Left lobe of liver (tissue), 2 donors: ENCODE results near the gene WFDC11. TPM values are rescaled to one million over a fixed set of nuclear protein-coding genes. Genes with fewer than 3 reads are reported as not detected.
A peak's percentile ranks its signal among the peaks of the same experiment; 100 is the strongest.

ENCODE experiments used
- ATAC-seq: fragments of 200-7000 bp; cut with Tn5 transposase; one replicate; pipeline ENCODE4 v1.9.1; 2020; ENCODE audit warnings: mild to moderate bottlenecking, moderate library complexity
- DNase-seq: peaks from one replicate; pipeline ENCODE4 v3.0.0-alpha.2; 2020; ENCODE audit warnings: low spot score
- total RNA-seq: library from RNA; stranded (reverse); gene quantifications from one replicate; pipeline ENCODE4 v1.2.1, GENCODE V29; 2021
- donor health status: DM: no; HTN: no; CAD: no; lungs with moderate emphysema.
- donor health status: DM: no; HTN: yes; CAD: no.

Gene WFDC11
- total RNA-seq, 1 donor from 2014 or later = not detected

DNA sequence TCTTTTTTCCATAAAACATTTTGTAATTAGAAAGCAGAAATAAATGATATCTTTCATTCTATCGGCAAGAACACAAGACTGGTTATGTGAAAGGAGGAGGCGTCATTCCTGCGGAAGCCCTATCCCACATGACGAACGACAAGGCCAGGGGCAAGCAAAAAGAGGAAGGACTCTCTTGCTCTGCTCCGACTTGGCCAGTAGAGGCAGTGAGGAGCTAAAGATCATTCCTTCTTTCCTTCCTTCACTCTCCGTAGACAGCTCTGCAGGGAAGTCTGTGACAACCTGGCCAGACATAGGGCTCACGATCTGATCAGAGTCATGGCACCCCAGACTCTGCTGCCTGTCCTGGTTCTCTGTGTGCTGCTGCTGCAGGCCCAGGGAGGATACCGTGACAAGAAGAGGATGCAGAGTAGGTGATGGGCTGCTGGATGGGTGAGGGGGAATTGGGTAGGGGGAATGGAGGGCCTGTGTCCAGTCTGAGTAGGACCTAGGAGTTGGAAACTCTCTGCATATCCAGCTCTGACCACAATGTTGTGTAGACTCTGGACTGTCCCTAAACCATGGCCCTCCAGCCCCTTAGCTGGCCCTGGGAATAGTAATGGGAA is 40.4 kb downstream of the WFDC11 start, which contains the start of gene WFDC10A:
TSS of gene WFDC10A (plus strand) at position 244 of the 605 bp plus-strand sequence. CDS start at position 319, 75 bp downstream.
- DNase-seq = no peak

DNA sequence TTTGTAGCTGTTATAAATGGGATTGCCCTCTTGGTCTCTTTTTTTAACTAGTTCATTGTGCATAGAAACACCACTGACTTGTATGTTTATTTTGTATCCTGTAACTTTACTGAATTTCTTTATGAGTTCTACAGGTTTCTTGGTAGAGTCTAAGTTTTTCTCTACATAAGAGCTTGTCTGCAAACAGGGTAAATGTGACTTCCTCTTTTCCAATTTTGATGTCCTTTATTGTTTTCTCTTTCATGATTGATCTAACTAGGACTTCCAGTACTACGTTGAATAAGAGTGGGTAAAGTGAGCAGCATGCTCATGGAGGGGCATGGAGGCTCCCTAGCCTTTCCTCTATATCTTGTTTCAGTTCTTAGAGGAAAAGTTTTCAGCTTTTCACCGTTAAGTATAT is 43.5 kb downstream of the WFDC11 start:
- DNase-seq (no peak), ATAC-seq (no peak)

More for the DNA sequence above, 40.4 kb downstream of the WFDC11 start, which contains the start of gene WFDC10A:
- peak; percentile 78 for ATAC-seq

DNA sequence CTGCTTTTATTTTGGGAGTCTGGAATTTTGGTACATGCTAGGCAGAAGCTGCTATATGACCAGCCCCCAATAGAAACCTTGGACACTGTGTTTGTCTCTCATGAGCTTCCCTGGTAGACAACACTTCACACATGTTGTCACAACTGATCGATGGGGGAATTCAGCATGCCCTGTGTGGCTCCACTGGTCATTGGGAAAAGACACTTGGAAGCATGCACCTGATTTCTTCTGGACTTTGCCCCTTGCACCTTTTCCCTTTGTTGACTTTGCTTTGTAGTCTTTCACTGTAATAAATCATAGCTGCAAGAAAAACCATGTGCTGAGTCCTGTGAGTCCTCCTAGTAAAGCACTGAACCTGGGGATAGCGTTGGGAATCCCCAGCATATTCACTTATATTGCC is 48.4 kb downstream of the WFDC11 start:
- peak; percentile 37 for ATAC-seq
- no peak for DNase-seq

- DNase-seq = no peak
- ATAC-seq = no peak
Observed at GRCh38 chr20:45617591-45617990, 52.4 kb downstream of the WFDC11 start.

- no peak for DNase-seq
- ATAC-seq = no peak
Observed at GRCh38 chr20:45612314-45612713, 57.7 kb downstream of the WFDC11 start.

DNA sequence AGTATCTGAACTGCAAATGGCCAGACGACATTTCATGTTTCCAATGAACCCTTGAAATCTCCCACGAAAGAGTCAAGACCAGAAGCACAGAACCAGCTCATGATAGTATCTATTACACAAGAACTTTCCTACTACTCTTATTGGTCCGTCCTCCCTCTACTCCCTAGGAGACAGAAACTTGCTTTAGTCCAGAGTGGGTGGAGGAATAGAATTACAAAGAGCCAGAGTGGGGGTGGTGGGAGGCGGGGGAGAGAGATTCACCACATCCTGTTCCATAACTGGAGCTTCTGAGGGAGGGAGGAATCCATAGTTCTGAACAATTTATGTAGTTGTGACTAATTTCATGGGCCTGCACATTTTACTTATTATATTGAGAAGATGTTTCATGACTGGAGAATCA is 59.0 kb downstream of the WFDC11 start:
- DNase-seq = no peak
- ATAC-seq = no peak

GRCh38 chr20:45607810-45608209 is 62.2 kb downstream of the WFDC11 start:
- ATAC-seq = no peak
- no peak for DNase-seq

Other genes starting within 250 kb of the WFDC11 start
- 3.7 TPM for gene WFDC2, start 200.5 kb downstream of the WFDC11 start, total RNA-seq
- gene SPINT3, start 154.6 kb downstream of the WFDC11 start, total RNA-seq = not detected
- not detected for gene WFDC6, start 130.8 kb downstream of the WFDC11 start, total RNA-seq
- not detected for gene EPPIN, start 122.8 kb downstream of the WFDC11 start, total RNA-seq
- gene WFDC8, start 91.0 kb downstream of the WFDC11 start, total RNA-seq = not detected
- gene WFDC10A, start 40.5 kb downstream of the WFDC11 start, total RNA-seq = not detected
- gene WFDC9, start 39.0 kb downstream of the WFDC11 start, total RNA-seq = not detected
- not detected for gene WFDC13, start 31.8 kb upstream of the WFDC11 start, total RNA-seq
- gene WFDC10B, start 34.8 kb upstream of the WFDC11 start, total RNA-seq = not detected
- not detected for gene SPINT4, start 52.1 kb upstream of the WFDC11 start, total RNA-seq
- not detected for gene WFDC3, start 121.6 kb upstream of the WFDC11 start, total RNA-seq
- gene DNTTIP1, start 121.7 kb upstream of the WFDC11 start, total RNA-seq = 10.3 TPM
- 0.96 TPM for gene UBE2C, start 142.4 kb upstream of the WFDC11 start, total RNA-seq
- not detected for gene TNNC2, start 157.1 kb upstream of the WFDC11 start, total RNA-seq
- 7.9 TPM for gene SNX21, start 163.6 kb upstream of the WFDC11 start, total RNA-seq
- gene ACOT8, start 187.2 kb upstream of the WFDC11 start, total RNA-seq = 17.5 TPM
- gene ZSWIM3, start 187.4 kb upstream of the WFDC11 start, total RNA-seq = 1.6 TPM
- 2.7 TPM for gene ZSWIM1, start 211.0 kb upstream of the WFDC11 start, total RNA-seq
- gene SPATA25, start 217.4 kb upstream of the WFDC11 start, total RNA-seq = 4.2 TPM
- 6.9 TPM for gene NEURL2, start 221.0 kb upstream of the WFDC11 start, total RNA-seq
- gene CTSA, start 221.1 kb upstream of the WFDC11 start, total RNA-seq = 68.3 TPM
- gene PLTP, start 241.9 kb upstream of the WFDC11 start, total RNA-seq = 18.8 TPM